ENCODE results near the gene PLPP4. TPM values are rescaled to one million over a fixed set of nuclear protein-coding genes. Genes with fewer than 3 reads are reported as not detected.

Gene PLPP4
- total and polyA plus RNA-seq, 4 donors = 0.18 to 0.51 TPM; not detected in 2

GRCh38 chr10:120587061-120587460 lies 130.0 kb downstream of the PLPP4 start:
- H3K27ac ChIP-seq (ENCODE audit: low read depth in 1 of 2, low read length in 1 of 2) = no peak overlapping the region
- no peaks in the 10 kb centered on the region for H3K4me1 ChIP-seq (ENCODE audit: control insufficient read depth in 5 of 5, insufficient read depth in 5 of 5, low read length in 5 of 5)
- TF ChIP-seq, protein P1, sequence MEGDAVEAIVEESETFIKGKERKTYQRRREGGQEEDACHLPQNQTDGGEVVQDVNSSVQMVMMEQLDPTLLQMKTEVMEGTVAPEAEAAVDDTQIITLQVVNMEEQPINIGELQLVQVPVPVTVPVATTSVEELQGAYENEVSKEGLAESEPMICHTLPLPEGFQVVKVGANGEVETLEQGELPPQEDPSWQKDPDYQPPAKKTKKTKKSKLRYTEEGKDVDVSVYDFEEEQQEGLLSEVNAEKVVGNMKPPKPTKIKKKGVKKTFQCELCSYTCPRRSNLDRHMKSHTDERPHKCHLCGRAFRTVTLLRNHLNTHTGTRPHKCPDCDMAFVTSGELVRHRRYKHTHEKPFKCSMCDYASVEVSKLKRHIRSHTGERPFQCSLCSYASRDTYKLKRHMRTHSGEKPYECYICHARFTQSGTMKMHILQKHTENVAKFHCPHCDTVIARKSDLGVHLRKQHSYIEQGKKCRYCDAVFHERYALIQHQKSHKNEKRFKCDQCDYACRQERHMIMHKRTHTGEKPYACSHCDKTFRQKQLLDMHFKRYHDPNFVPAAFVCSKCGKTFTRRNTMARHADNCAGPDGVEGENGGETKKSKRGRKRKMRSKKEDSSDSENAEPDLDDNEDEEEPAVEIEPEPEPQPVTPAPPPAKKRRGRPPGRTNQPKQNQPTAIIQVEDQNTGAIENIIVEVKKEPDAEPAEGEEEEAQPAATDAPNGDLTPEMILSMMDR (IDR thresholded peaks at IDR 0.05; ENCODE audit: control extremely low read depth, extremely low read depth) = no peak
- peaks cover 0 to 13% (median 0%) of the 10 kb centered on the region in 3 donors for H3K27me3 ChIP-seq (ENCODE audit: control insufficient read depth in 3 of 3, insufficient read depth in 3 of 3, low read length in 2 of 3)
- H3K36me3 ChIP-seq (ENCODE audit: control insufficient read depth in 4 of 4, insufficient read depth in 4 of 4, low read length in 4 of 4) = no peaks in the 10 kb centered on the region
- ATAC-seq (ENCODE audit: insufficient read depth, low FRiP score) (no peak), DNase-seq (no peak)
- H3K9me3 ChIP-seq (ENCODE audit: control insufficient read depth in 4 of 4, insufficient read depth in 3 of 4, low read length in 3 of 4) = peaks cover 0 to 4% (median 0%) of the 10 kb centered on the region in 4 donors
- H3K9ac ChIP-seq (ENCODE audit: insufficient read depth in 1 of 2, low read length in 2 of 2) = no peak overlapping the region
- 82 to 95% methylated on average over 5 of the region's 5 CpGs for WGBS, 2 donors
- no peak overlapping the region for H3K4me3 ChIP-seq

GRCh38 chr10:120588311-120588710 lies 131.3 kb downstream of the PLPP4 start:
- Histone ChIP-seq H3K9ac (ENCODE audit: insufficient read depth in 1 of 2, low read length in 2 of 2) (no peak overlapping the region), H3K9me3 (ENCODE audit: control insufficient read depth in 4 of 4, insufficient read depth in 3 of 4, low read length in 3 of 4) (peaks cover 0 to 4% (median 1%) of the 10 kb centered on the region in 4 donors), H3K4me1 (ENCODE audit: control insufficient read depth in 5 of 5, insufficient read depth in 5 of 5, low read length in 5 of 5) (no peaks in the 10 kb centered on the region), H3K36me3 (ENCODE audit: control insufficient read depth in 4 of 4, insufficient read depth in 4 of 4, low read length in 4 of 4) (no peaks in the 10 kb centered on the region), H3K27me3 (ENCODE audit: control insufficient read depth in 3 of 3, insufficient read depth in 3 of 3, low read length in 2 of 3) (peaks cover 0 to 13% (median 0%) of the 10 kb centered on the region in 3 donors), H3K27ac (ENCODE audit: low read depth in 1 of 2, low read length in 1 of 2) (no peak overlapping the region), H3K4me3 (no peak overlapping the region)
- 68 to 91% methylated on average over 2 of the region's 2 CpGs for WGBS, 2 donors
- no peak for ATAC-seq (ENCODE audit: insufficient read depth, low FRiP score)
- TF ChIP-seq, protein P1 (IDR thresholded peaks at IDR 0.05; ENCODE audit: control extremely low read depth, extremely low read depth) = no peak
- DNase-seq = no peak

DNA sequence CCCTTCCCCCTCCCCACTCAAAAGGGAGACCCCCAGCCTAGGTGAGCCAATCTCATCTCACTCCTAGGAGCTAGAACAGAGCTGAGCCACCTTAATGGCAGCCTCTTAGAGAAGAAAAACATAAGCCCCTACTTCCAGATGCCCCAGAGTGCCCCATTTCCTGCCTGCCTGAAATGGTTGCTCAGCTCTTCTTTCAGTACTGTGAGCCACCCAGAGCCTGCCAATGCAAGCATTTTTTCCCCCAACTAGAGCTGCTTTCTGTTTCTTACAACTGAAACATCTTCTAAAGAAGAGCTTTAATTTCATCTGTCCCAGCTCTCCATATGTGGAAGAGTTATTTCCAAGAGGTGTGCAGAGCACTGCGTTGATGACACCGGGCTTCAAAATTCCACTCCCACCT lies 136.7 kb downstream of the PLPP4 start:
- TF ChIP-seq, protein P1 (IDR thresholded peaks at IDR 0.05; ENCODE audit: control extremely low read depth, extremely low read depth) = no peak
- H3K4me3 ChIP-seq = no peak overlapping the region
- 92 to 95% methylated on average over 2 of the region's 2 CpGs for WGBS, 2 donors

DNA sequence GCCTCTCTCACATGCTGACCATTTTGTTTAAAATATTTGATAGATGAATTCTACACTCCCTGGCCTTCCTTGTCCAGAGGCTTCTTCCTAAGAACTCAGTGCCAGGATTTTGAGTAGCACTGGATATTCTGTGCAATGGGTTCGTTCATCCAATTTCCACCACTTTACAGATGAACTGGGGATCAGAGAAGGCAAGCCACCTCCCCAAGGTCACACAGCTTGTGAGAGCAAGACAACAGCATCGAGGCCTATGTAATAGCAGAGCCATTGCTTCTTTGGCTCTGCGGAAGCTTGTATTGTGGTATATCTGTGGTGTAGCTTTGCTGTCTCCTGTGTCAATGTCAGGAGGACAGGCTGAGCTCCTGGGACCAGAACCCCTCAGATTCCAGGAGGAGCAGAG lies 140.9 kb downstream of the PLPP4 start:
- 89 to 93% methylated on average over 3 of the region's 3 CpGs for WGBS, 2 donors
- ATAC-seq (ENCODE audit: insufficient read depth, low FRiP score) (no peak), DNase-seq (no peak)
- Histone ChIP-seq H3K4me1 (ENCODE audit: control insufficient read depth in 5 of 5, insufficient read depth in 5 of 5, low read length in 5 of 5) (peaks cover 0 to 4% (median 0%) of the 10 kb centered on the region in 5 donors), H3K4me3 (no peak overlapping the region), H3K27me3 (ENCODE audit: control insufficient read depth in 3 of 3, insufficient read depth in 3 of 3, low read length in 2 of 3) (peaks cover 0 to 3% (median 0%) of the 10 kb centered on the region in 3 donors), H3K9me3 (ENCODE audit: control insufficient read depth in 4 of 4, insufficient read depth in 3 of 4, low read length in 3 of 4) (peaks cover 0 to 2% (median 0%) of the 10 kb centered on the region in 4 donors), H3K9ac (ENCODE audit: insufficient read depth in 1 of 2, low read length in 2 of 2) (no peak overlapping the region), H3K36me3 (ENCODE audit: control insufficient read depth in 4 of 4, insufficient read depth in 4 of 4, low read length in 4 of 4) (no peaks in the 10 kb centered on the region), H3K27ac (ENCODE audit: low read depth in 1 of 2, low read length in 1 of 2) (no peak overlapping the region)
- TF ChIP-seq, protein P1 (IDR thresholded peaks at IDR 0.05; ENCODE audit: control extremely low read depth, extremely low read depth) = no peak

More for the DNA sequence above, 136.7 kb downstream of the PLPP4 start:
- Histone ChIP-seq H3K9ac (ENCODE audit: insufficient read depth in 1 of 2, low read length in 2 of 2) (no peak overlapping the region), H3K4me1 (ENCODE audit: control insufficient read depth in 5 of 5, insufficient read depth in 5 of 5, low read length in 5 of 5) (peaks cover 0 to 2% (median 0%) of the 10 kb centered on the region in 5 donors), H3K9me3 (ENCODE audit: control insufficient read depth in 4 of 4, insufficient read depth in 3 of 4, low read length in 3 of 4) (peaks cover 0 to 4% (median 1%) of the 10 kb centered on the region in 4 donors), H3K36me3 (ENCODE audit: control insufficient read depth in 4 of 4, insufficient read depth in 4 of 4, low read length in 4 of 4) (no peaks in the 10 kb centered on the region), H3K27ac (ENCODE audit: low read depth in 1 of 2, low read length in 1 of 2) (no peak overlapping the region), H3K27me3 (ENCODE audit: control insufficient read depth in 3 of 3, insufficient read depth in 3 of 3, low read length in 2 of 3) (peaks cover 0 to 5% (median 0%) of the 10 kb centered on the region in 3 donors)
- DNase-seq (no peak), ATAC-seq (ENCODE audit: insufficient read depth, low FRiP score) (no peak)
